Panc1 (cell line): ENCODE measurements around the gene SLC38A10. TPM values are rescaled to one million over a fixed set of nuclear protein-coding genes. Genes with fewer than 3 reads are reported as not detected.

ENCODE experiments used
- ATAC-seq: fragments of 200-7000 bp; cut with Tn5 transposase; 2 replicates; pipeline ENCODE4 v1.9.1; 2020; ENCODE audit warnings: mild to moderate bottlenecking, moderate library complexity
- BruUV-seq: library from RNA; stranded (reverse); fragments of 400-500 nt; replicated peaks from 2 replicates; lab custom pipeline; 2021; lab: Mats Ljungman, UMichigan
- CTCF ChIA-PET: fragments of 300-600 bp; sonication (Branson Sonifier 250); formaldehyde crosslinking; loops from one replicate; lab custom pipeline; 2022; ENCODE audit warnings: antibody characterized with exemption; lab: Charles Lee
- POLR2A ChIA-PET: fragments of 300-600 bp; sonication (Branson Sonifier 250); formaldehyde crosslinking; loops from one replicate; lab custom pipeline; 2022; ENCODE audit warnings: antibody characterized with exemption; lab: Charles Lee
- DNase-seq: peaks from one replicate; pipeline ENCODE4 v3.0.0-alpha.2; 2010; ENCODE audit warnings: low read depth, low spot score
- H3K27ac ChIP-seq: 2 replicates; pipeline ENCODE4 v1.5.1; 2011; ENCODE audit warnings: mild to moderate bottlenecking, low read length, inconsistent platforms
- H3K27me3 ChIP-seq: fragments of 200-500 bp; sonication (Bioruptor generic); 2 replicates; pipeline ENCODE4 v1.6.0; 2014; ENCODE audit warnings: low read length, inconsistent platforms; ENCODE audit not compliant: control insufficient read depth, insufficient read depth
- H3K36me3 ChIP-seq: fragments of 200-500 bp; sonication (Bioruptor generic); 2 replicates; pipeline ENCODE4 v1.5.1; 2014; ENCODE audit warnings: inconsistent platforms, mild to moderate bottlenecking, low read length, moderate library complexity; ENCODE audit not compliant: control insufficient read depth, insufficient read depth
- H3K4me1 ChIP-seq: 2 replicates; pipeline ENCODE4 v1.5.1; 2011; ENCODE audit warnings: inconsistent platforms, mild to moderate bottlenecking, low read length, moderate library complexity; ENCODE audit not compliant: control insufficient read depth, insufficient read depth
- H3K4me3 ChIP-seq, 2 experiments: 2 replicates each; pipeline ENCODE4 v1.5.1; 2011 to 2012; ENCODE audit warnings: low read depth in 2 of 2, low read length in 2 of 2, mild to moderate bottlenecking in 2 of 2, inconsistent platforms in 1 of 2, moderate library complexity in 1 of 2
- H3K9me3 ChIP-seq: fragments of 200-500 bp; sonication (Bioruptor generic); 2 replicates; pipeline ENCODE4 v1.5.1; 2014; ENCODE audit warnings: low read depth, mild to moderate bottlenecking, inconsistent platforms, low read length, moderate library complexity; ENCODE audit not compliant: control insufficient read depth, insufficient read depth
- POLR2AphosphoS5 ChIP-seq: IDR thresholded peaks from 2 replicates; pipeline ENCODE4 v1.6.1; 2012; ENCODE audit warnings: mild to moderate bottlenecking, low read depth, low read length, moderate library complexity
- SIN3A ChIP-seq: IDR thresholded peaks from 2 replicates; pipeline ENCODE4 v1.6.1; 2012; ENCODE audit warnings: low read depth, mild to moderate bottlenecking, low read length, moderate library complexity, borderline replicate concordance; ENCODE audit not compliant: insufficient read depth
- TCF7L2 ChIP-seq: IDR thresholded peaks from 2 replicates; pipeline ENCODE4 v1.6.1; 2011; ENCODE audit warnings: mild to moderate bottlenecking, low read depth, low read length, inconsistent platforms
- in situ Hi-C: cut with HindIII; loops from 2 replicates; pipeline ENCODE4 v1.10.0; 2016; ENCODE audit warnings: low sequenced_read_pairs, low pct_unique_long_range_greater_than_20kb
- intact Hi-C: fragments of 100-400 bp; cut with micrococcal nuclease; formaldehyde crosslinking; loops from one replicate; pipeline ENCODE4 v1.10.0; 2022; ENCODE audit not compliant: unreplicated experiment
- total RNA-seq: library from RNA; stranded (reverse); gene quantifications from one replicate; pipeline ENCODE4 v1.2.1, GENCODE V29; 2021; ENCODE audit not compliant: unreplicated experiment
- TF ChIP-seq, protein P1 (sequence below): fragments of 450-650 bp; IDR thresholded peaks from 2 replicates; pipeline ENCODE4 v1.5.1; 2017; ENCODE audit warnings: mild to moderate bottlenecking
- TF ChIP-seq, protein P2 (sequence below), 2 experiments: IDR thresholded peaks; 2 replicates each; pipeline ENCODE4 v1.6.1; 2011 to 2012; ENCODE audit warnings: low read depth in 2 of 2, control low read depth in 1 of 2, low read length in 1 of 2, mild to moderate bottlenecking in 1 of 2, moderate library complexity in 1 of 2; ENCODE audit not compliant: insufficient read depth in 1 of 2

SLC38A10 gene
- total RNA-seq, 1 experiment from 2014 or later = 188 TPM

DNA sequence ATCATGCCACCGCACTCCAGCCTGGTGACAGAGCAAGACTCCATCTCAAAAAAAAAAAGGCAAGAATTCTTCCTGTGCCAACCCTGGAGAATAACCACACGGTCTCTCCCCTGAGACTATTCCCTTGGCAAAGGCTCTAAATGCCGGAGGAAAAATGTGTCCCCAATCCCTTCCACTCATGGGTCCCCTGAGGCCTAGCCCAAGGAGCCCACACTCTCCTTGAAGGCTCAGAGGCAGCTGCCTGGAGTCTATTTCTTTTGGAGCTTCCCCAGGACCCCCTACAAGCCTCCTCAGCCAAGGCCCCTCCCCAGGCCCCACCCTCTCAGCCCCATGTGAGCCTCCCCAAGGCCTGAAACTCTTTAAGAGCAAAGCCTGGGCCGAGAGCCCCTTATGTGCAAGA lies 88.9 kb downstream of the SLC38A10 start:
- Histone ChIP-seq H3K4me3 (no peak overlapping the region), H3K9me3 (no peaks in the 10 kb centered on the region), H3K27me3 (no peaks in the 10 kb centered on the region), H3K4me1 (no peaks in the 10 kb centered on the region), H3K27ac (no peak overlapping the region), H3K36me3 (no peaks in the 10 kb centered on the region)
- DNase-seq = no peak
- ATAC-seq = no peak
- in situ Hi-C loops (loop anchor here (5.0 kb wide), 1 partner anchor 64 kb away; no protein-coding TSS in a partner anchor), intact Hi-C loops (no loop called here)
- TF ChIP-seq TCF7L2 (no peak), SIN3A (no peak), POLR2AphosphoS5 (no peak)
- TF ChIP-seq, protein P1, sequence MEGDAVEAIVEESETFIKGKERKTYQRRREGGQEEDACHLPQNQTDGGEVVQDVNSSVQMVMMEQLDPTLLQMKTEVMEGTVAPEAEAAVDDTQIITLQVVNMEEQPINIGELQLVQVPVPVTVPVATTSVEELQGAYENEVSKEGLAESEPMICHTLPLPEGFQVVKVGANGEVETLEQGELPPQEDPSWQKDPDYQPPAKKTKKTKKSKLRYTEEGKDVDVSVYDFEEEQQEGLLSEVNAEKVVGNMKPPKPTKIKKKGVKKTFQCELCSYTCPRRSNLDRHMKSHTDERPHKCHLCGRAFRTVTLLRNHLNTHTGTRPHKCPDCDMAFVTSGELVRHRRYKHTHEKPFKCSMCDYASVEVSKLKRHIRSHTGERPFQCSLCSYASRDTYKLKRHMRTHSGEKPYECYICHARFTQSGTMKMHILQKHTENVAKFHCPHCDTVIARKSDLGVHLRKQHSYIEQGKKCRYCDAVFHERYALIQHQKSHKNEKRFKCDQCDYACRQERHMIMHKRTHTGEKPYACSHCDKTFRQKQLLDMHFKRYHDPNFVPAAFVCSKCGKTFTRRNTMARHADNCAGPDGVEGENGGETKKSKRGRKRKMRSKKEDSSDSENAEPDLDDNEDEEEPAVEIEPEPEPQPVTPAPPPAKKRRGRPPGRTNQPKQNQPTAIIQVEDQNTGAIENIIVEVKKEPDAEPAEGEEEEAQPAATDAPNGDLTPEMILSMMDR = no peak
- TF ChIP-seq, protein P2, sequence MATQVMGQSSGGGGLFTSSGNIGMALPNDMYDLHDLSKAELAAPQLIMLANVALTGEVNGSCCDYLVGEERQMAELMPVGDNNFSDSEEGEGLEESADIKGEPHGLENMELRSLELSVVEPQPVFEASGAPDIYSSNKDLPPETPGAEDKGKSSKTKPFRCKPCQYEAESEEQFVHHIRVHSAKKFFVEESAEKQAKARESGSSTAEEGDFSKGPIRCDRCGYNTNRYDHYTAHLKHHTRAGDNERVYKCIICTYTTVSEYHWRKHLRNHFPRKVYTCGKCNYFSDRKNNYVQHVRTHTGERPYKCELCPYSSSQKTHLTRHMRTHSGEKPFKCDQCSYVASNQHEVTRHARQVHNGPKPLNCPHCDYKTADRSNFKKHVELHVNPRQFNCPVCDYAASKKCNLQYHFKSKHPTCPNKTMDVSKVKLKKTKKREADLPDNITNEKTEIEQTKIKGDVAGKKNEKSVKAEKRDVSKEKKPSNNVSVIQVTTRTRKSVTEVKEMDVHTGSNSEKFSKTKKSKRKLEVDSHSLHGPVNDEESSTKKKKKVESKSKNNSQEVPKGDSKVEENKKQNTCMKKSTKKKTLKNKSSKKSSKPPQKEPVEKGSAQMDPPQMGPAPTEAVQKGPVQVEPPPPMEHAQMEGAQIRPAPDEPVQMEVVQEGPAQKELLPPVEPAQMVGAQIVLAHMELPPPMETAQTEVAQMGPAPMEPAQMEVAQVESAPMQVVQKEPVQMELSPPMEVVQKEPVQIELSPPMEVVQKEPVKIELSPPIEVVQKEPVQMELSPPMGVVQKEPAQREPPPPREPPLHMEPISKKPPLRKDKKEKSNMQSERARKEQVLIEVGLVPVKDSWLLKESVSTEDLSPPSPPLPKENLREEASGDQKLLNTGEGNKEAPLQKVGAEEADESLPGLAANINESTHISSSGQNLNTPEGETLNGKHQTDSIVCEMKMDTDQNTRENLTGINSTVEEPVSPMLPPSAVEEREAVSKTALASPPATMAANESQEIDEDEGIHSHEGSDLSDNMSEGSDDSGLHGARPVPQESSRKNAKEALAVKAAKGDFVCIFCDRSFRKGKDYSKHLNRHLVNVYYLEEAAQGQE (IDR thresholded peaks at IDR 0.05; ENCODE audit: insufficient read depth in 1 of 2, low read depth in 2 of 2, low read length in 1 of 2) = no peak
- no TSS peak for BruUV-seq
- CTCF ChIA-PET = no interaction called here
- POLR2A ChIA-PET = no interaction called here

DNA sequence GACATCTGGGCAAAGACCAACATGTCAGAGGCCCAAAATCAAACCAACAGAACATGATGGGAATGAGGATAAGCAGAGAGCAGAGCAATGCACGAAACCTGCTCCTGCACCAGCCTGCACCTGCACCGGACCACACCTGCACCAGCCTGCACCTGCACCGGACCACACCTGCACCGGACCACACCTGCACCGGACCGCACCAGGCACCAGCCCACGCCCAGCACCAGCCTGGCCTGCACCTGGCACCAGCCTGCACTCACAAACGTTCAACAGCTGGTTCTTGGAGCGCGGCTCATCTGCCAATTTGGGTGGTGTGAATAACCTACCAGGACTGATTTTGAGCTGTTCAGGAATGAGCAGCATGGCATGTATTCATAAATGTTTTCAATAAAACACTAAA lies 90.5 kb downstream of the SLC38A10 start:
- POLR2A ChIA-PET = no interaction called here
- Histone ChIP-seq H3K4me1 (no peaks in the 10 kb centered on the region), H3K27ac (no peak overlapping the region), H3K4me3 (no peak overlapping the region), H3K36me3 (no peaks in the 10 kb centered on the region), H3K9me3 (no peaks in the 10 kb centered on the region), H3K27me3 (no peaks in the 10 kb centered on the region)
- no TSS peak for BruUV-seq
- no peak for DNase-seq
- CTCF ChIA-PET = no interaction called here
- intact Hi-C loops (loop anchor here (5.0 kb wide), 1 partner anchor 62 kb away; no protein-coding TSS in a partner anchor), in situ Hi-C loops (no loop called here)
- ATAC-seq = no peak
- TF ChIP-seq, protein P2 (IDR thresholded peaks at IDR 0.05; ENCODE audit: insufficient read depth in 1 of 2, low read depth in 2 of 2, low read length in 1 of 2) = no peak
- no peak for TF ChIP-seq TCF7L2
- no peak for TF ChIP-seq SIN3A
- TF ChIP-seq, protein P1 = no peak
- no peak for TF ChIP-seq POLR2AphosphoS5
